Measurements from ENCODE around the gene CDADC1.
A peak's percentile ranks its signal among the peaks of the same experiment; 100 is the strongest.

Gene CDADC1

DNA sequence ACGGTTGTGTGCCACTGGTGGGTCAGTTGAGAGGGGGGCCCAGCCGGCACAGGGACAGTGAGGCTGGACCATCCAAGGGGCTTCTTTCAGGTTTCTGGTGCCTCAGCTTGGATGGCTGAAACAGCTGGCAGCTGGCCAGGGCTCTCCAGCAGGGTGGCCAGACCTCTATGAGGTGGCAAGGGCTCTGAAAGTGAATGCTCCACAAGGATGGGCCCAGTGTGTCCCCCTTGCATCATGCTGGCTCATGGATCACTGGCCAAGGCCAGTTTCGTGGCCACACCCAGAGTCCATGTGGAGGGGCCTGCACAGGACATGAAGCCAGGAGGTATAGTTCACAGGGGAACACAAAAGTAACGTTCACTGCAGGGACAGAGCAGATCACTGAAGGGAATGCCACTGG, 49.6 kb downstream of the CDADC1 start:
- DNase-seq, result no peak

DNA sequence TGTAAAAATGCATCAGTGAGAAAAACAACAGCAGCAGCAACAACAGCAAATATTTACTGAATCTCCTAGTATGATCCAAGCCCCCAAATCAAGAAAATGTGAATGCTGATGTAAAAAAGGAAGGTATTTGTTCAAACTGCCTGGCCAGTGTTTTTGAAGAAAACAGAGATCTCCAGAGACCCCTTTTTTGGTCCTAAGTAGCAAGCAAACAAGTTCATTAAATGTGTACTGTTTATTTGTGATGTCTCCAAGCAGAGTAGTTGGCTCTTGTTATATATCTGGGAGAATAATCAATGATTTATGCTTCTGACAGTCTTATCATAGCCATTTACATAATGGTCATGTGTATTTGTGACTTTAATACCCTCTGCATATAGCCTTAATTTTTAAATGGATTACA, 50.7 kb downstream of the CDADC1 start:
- DNase-seq, result no peak

- no peak for DNase-seq
Measured at GRCh38 chr13:49298903-49299605, 51.3 kb downstream of the CDADC1 start.

DNA sequence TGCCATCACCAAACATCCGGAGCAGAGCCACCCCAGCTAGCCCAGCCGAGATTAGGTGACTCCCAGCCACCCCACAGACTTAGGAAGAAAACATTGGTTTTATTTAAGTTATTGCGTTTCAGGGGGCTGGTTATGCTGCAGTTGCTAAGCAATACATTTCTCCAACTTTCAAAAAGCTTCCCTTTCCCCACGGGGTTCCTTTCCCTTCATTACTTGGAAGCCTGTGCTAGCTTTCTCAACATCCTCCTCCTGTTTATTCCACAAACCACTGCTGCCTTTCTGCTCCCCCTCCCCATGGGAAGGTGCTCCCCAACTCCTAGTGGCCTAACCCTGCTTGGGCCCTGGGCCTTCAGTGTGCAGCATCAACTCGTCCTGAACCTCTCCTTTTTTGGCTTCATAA, 52.6 kb downstream of the CDADC1 start:
- DNase-seq, result no peak

GRCh38 chr13:49300739-49301589, 53.2 kb downstream of the CDADC1 start:
- DNase-seq, result peak; percentile 32

DNA sequence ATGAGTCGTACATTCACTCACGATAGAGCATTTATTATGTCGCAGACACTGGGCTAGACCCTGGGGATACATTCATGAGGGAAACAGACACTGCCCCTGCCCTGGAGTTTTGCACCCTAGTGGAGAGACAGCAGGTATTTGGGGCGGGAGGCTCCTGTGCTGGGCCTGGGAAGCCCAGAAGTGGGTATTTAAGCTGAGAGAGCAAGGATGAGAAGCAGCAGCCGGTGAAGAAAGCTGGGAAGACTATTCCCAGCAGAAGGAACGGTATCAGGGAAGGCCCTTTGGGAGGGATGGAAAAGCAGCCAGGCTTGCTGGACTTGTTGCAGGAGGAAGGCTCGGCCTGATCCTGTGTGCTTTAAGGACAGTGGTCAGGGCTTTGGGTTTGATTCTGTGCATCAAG, 54.5 kb downstream of the CDADC1 start:
- DNase-seq, result no peak

- no peak for DNase-seq
Measured at GRCh38 chr13:49302817-49303216, 55.1 kb downstream of the CDADC1 start.

DNA sequence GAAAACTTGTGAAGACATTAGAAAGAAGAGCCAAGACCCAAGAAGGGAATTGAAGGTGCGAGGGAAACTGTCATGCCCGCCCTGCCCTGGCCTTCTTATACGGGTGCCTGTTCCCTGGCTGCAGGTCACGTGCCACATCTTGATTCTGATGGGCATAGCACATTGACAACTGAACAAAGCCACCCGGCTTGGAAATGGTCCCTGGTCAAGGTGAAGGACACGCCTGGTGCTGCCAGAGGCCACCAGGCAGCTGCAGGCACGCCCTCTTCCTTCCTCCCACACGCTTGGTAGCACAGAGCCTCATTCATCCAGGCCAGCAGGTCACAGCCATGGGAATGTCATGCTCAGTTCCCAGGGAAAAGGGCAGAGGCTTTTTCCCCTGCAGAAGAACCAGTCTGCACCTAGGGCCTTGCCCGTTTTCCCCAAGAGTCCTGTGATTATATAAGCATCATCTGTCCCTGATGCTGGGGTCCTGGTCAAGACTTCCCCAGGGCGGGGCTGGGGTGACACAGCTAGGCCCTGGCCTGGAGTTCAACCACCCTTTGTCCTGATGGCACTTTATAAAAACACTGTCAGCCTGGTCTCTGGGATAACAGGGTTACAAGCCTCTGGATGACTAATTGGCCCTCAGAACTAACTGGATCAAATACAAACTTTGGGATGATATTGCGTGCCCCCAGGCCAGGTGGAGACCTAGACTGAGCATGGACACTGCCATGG, 56.0 kb downstream of the CDADC1 start:
- no peak for DNase-seq

- DNase-seq, result no peak
Measured at GRCh38 chr13:49304356-49304755, 56.6 kb downstream of the CDADC1 start.

- DNase-seq, result no peak
Measured at GRCh38 chr13:49304763-49305700, 57.3 kb downstream of the CDADC1 start.

- no peak for DNase-seq
Measured at GRCh38 chr13:49305792-49306425, 58.2 kb downstream of the CDADC1 start.

DNA sequence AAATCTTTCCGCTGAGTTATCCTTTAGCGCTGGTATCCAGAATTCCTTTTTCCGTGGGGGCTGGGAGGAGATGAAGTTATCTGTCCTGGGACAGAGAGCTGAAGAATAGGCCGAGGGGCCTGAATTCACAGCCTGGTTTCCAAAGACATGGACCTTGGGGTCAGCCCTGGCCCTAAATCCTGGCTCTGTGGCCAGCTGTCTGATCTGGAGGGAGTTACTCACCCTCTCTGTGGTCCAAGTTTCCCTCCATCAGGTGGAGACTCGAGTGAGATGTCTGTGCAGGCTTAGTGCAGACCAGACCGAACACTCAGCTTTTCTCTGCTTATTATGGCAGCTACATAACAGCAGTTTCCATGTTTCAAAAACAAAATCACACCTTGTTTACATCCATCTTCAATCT, 59.6 kb downstream of the CDADC1 start:
- DNase-seq, result no peak

DNA sequence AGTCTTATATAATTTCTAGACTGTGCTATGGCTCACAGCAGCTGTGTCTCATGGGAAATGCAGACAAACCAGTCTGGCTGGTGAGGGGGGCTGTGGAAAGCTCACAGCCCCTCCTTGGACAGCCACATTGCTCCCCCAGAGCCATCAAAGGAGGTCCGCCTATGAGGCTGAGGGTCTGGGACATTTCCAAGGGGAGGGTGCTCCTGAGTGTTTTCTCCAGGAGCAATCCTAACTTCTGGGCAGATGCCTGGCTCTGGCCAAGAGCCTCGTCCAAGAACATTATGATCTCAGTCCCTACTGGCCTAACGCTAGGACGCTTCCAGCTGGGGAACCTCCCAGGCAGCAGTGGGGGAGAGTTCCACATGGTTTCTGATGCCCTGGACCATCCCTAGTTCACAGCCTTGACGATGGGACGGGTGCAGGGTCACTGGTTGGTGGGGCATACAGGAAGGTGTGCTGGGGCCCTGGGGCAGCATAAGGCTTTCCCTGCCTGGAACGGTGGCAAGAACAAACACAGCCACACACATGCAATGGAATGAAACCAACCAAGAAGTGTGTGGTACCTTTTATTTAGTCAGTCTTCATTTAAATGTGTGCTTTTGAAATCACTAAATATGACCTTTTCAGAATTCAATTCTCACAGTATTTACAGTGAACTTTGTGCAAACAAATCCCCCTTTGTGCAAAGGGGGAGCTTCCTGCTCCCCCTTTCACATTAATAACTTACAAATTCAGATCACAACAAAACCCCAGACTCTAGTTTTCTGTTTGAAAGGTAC, 60.6 kb downstream of the CDADC1 start:
- DNase-seq, result no peak

GRCh38 chr13:49308921-49309408, 61.2 kb downstream of the CDADC1 start:
- no peak for DNase-seq

DNA sequence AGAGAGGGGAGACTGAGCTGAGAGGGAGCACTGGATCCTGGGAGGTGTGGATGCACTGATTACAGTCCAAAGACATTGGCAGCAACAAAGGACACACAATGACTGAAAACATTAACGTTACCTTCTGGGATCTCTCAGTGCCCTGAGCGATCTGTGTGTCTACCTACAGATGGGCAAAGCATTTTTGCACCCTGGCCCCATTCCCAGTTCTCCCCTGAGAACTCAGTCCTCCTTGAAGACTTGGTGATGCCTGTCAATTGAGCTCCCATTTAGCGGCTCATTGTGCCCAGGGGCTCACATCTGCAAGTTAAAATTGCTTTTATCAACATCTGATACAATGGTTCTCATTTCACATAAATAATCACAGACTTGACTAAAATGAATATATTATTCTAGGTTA, 62.5 kb downstream of the CDADC1 start:
- DNase-seq, result no peak

DNA sequence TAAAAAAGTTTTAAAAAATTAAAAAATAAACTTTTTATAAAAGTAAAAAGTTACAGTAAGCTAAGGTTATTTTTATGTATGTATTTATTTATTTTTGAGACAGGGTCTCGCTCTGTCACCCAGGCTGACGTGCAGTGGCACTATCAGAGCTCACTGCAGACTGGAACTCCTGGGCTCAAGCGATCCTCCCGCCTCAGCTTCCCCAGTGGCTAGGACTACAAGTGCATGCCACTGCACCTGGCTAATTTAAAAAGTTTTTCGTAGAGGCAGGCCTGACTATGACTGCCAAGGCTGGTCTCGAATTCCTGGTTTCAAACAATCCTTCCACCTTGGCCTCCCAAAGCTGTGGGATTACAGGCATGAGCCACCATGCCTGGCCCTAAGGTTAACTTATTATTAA, 64.1 kb downstream of the CDADC1 start:
- no peak for DNase-seq

DNA sequence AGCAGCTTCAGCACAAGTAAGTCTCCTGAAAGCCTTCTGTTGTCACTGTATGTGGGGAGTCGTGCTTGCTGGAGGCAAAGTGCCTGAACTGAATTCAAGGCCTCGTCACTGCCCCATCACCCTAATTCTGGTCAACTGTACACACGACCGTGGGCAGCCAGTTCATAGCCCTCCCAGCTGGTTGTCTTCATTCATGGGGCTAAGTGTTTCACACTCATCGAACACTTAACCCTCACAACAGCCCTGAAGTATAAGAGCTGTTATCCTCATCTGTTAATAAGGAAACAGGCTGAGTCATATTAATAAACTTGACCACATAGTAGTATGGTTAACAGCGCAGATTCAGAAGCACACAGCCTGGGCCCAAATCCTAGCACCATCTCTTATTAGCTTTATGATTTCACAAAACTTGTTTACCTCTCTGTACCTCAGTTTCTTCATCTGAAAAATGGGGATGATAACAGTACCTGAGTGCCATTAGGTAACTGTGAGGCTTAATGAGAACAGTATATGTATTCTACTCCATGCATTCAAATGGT, 66.7 kb downstream of the CDADC1 start:
- no peak for DNase-seq

GRCh38 chr13:49315036-49315565, 67.4 kb downstream of the CDADC1 start:
- no peak for DNase-seq

GRCh38 chr13:49315756-49316482, 68.2 kb downstream of the CDADC1 start:
- DNase-seq, result no peak

- no peak for DNase-seq
Measured at GRCh38 chr13:49319551-49319950, 71.8 kb downstream of the CDADC1 start.

All from NCI-H2081 treated with DMSO at 0.1 percent for 48 hours (cell line).